GM06990 (cell line): ENCODE data around the gene BCAR3.

Experiments used
- DNase-seq: peaks from one replicate; pipeline ENCODE4 v3.0.0-alpha.2; 2011; ENCODE audit not compliant: insufficient read length; ENCODE audit errors: extremely low read depth
- H3K27me3 ChIP-seq: replicated peaks from 2 replicates; pipeline ENCODE4 v1.6.0; 2011; ENCODE audit warnings: low read length; ENCODE audit not compliant: control insufficient read depth, insufficient read depth
- H3K36me3 ChIP-seq: 2 replicates; pipeline ENCODE4 v1.5.1; 2011; ENCODE audit warnings: low read length; ENCODE audit not compliant: control insufficient read depth, insufficient read depth
- H3K4me3 ChIP-seq: replicated peaks from 2 replicates; pipeline ENCODE4 v1.5.1; 2011; ENCODE audit warnings: low read depth, mild to moderate bottlenecking, control low read depth, low read length
- TF ChIP-seq, protein P1 (sequence below): IDR thresholded peaks from 2 replicates; pipeline ENCODE4 v1.5.1; 2011; ENCODE audit warnings: low read length, control low read depth, mild to moderate bottlenecking, inconsistent platforms; ENCODE audit not compliant: insufficient read depth, poor library complexity, severe bottlenecking

The BCAR3 gene

GRCh38 chr1:93669369-93669768 lies 12.3 kb downstream of the BCAR3 start:
- Histone ChIP-seq H3K4me3 (no peak overlapping the region), H3K27me3 (no peaks in the 10 kb centered on the region), H3K36me3 (no peaks in the 10 kb centered on the region; the same call in 1 of the 2 replicates)
- TF ChIP-seq, protein P1, sequence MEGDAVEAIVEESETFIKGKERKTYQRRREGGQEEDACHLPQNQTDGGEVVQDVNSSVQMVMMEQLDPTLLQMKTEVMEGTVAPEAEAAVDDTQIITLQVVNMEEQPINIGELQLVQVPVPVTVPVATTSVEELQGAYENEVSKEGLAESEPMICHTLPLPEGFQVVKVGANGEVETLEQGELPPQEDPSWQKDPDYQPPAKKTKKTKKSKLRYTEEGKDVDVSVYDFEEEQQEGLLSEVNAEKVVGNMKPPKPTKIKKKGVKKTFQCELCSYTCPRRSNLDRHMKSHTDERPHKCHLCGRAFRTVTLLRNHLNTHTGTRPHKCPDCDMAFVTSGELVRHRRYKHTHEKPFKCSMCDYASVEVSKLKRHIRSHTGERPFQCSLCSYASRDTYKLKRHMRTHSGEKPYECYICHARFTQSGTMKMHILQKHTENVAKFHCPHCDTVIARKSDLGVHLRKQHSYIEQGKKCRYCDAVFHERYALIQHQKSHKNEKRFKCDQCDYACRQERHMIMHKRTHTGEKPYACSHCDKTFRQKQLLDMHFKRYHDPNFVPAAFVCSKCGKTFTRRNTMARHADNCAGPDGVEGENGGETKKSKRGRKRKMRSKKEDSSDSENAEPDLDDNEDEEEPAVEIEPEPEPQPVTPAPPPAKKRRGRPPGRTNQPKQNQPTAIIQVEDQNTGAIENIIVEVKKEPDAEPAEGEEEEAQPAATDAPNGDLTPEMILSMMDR = no peak
- no peak for DNase-seq

DNA sequence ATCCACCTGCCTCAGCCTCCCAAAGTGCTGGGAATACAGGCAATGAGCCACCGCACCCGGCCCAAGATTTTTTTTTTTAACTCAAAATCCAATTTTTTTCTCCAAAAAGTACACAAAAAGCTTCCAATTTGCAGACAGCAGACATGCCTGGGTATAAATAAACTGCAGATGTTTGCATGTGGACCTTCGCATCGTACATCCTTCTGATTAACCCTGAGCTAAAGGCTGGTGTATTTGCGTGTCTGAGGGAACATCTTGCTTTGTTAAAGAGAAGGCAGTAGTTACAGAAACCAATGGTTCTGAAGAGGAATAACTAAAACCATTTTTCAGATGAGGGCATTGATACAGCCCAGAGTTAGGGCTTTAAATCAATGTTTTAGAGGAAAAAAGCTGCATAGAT lies 12.7 kb downstream of the BCAR3 start:
- H3K36me3 ChIP-seq = no peaks in the 10 kb centered on the region; the same call in 1 of the 2 replicates
- DNase-seq = no peak
- TF ChIP-seq, protein P1 = no peak

DNA sequence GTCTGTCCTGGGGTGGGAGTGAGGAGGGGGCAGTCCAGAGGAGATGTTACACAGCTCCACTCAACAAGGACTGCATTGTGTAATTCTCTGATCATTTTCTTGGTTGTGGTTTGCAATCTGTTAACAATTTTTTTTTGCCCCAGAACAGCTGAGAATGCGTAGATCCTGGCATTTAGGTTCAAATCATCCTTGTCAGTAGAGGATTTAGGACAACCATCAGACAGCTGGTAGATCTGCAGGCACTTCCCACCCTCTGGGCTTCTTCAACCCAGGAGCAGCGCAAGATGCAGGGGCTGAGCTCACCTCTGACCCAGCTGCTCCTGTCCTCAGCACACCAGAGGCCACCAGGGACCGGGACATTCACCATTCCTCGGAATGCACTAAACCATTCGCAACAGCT lies 13.5 kb downstream of the BCAR3 start:
- DNase-seq = no peak
- TF ChIP-seq, protein P1 = no peak
- H3K36me3 ChIP-seq = no peaks in the 10 kb centered on the region; the same call in 1 of the 2 replicates
- no peak overlapping the region for H3K4me3 ChIP-seq
- H3K27me3 ChIP-seq = no peaks in the 10 kb centered on the region

More for the DNA sequence above, 12.7 kb downstream of the BCAR3 start:
- H3K4me3 ChIP-seq = no peak overlapping the region
- no peaks in the 10 kb centered on the region for H3K27me3 ChIP-seq

DNA sequence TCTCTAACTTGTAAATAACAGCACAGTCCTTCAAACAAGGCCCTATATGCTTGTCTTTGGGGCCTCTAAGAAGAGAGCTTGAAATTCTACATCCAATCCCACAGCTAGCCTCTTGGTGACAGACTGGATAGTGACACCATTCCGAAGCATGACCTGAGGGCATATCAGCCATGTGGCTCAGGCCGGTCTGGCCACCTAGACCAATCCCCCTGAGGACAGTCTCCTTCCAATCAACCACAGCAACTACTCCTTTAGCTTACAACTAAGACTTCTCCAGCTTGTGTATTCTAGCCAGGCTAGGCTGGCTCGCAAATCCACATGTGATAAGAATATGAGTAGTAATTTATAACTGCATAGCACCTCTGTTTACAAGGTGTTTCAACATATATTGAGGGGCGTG lies 14.0 kb downstream of the BCAR3 start:
- no peaks in the 10 kb centered on the region; the same call in 1 of the 2 replicates for H3K36me3 ChIP-seq
- no peak for DNase-seq

GRCh38 chr1:93666613-93667384 lies 14.8 kb downstream of the BCAR3 start:
- Histone ChIP-seq H3K27me3 (no peaks in the 10 kb centered on the region), H3K4me3 (no peak overlapping the region), H3K36me3 (no peaks in the 10 kb centered on the region; the same call in 1 of the 2 replicates)
- no peak for DNase-seq
- TF ChIP-seq, protein P1 = no peak

More for the DNA sequence above, 14.0 kb downstream of the BCAR3 start:
- no peak overlapping the region for H3K4me3 ChIP-seq
- H3K27me3 ChIP-seq = no peaks in the 10 kb centered on the region
- TF ChIP-seq, protein P1 = no peak
